Natural killer cell treated with Interleukin-12 subunit alpha and Interleukin-12 subunit beta and Interleukin-15 and Interleukin-18, amount 100 ng/mL, for 72 hours (primary cell): ENCODE measurements around the gene ADAT2. TPM values are rescaled to one million over a fixed set of nuclear protein-coding genes. Genes with fewer than 3 reads are reported as not detected.

Experiments
- ATAC-seq, 2 donors: fragments of 150-1000 bp; cut with Tn5 transposase in 1 of 2; sonication (Bioruptor Pico), chemical (Tn5 transposase) in 1 of 2; 2 replicates each; pipeline ENCODE4 v1.10.0; 2021
- DNase-seq: peaks from one replicate; pipeline ENCODE4 v3.0.0; 2022; ENCODE audit warnings: low spot score
- H3K27ac Mint-ChIP-seq, 2 donors: 1 replicate in 1 of 2; 2 replicates in 1 of 2; pipeline ENCODE4 v1.8.0; 2022; ENCODE audit warnings: mixed read lengths in 2 of 2, mild to moderate bottlenecking in 1 of 2, moderate library complexity in 1 of 2
- H3K27me3 Mint-ChIP-seq, 2 donors: 1 replicate in 1 of 2; 2 replicates in 1 of 2; pipeline ENCODE4 v1.8.0; 2022; ENCODE audit warnings: mixed read lengths in 2 of 2
- H3K36me3 Mint-ChIP-seq: one replicate; pipeline ENCODE4 v1.8.0; 2022; ENCODE audit warnings: mixed read lengths
- H3K4me1 Mint-ChIP-seq, 2 donors: 1 replicate in 1 of 2; 2 replicates in 1 of 2; pipeline ENCODE4 v1.8.0; 2022; ENCODE audit warnings: low read depth in 2 of 2, mixed read lengths in 2 of 2, mild to moderate bottlenecking in 1 of 2
- H3K4me3 Mint-ChIP-seq: one replicate; pipeline ENCODE4 v1.8.0; 2022; ENCODE audit warnings: mixed read lengths
- H3K9me3 Mint-ChIP-seq: 2 replicates; pipeline ENCODE4 v1.8.0; 2022; ENCODE audit warnings: mixed read lengths
- total RNA-seq, 2 donors: library from RNA; stranded (reverse); gene quantifications; one replicate each; pipeline ENCODE4 v1.2.3, GENCODE V29; 2022

Gene ADAT2
- total RNA-seq, 2 donors from 2014 or later = 11.1 to 26.9 TPM

- DNase-seq (no peak), ATAC-seq (no peak)
- Mint-ChIP-seq H3K4me3 (no peak overlapping the region), H3K36me3 (no peaks in the 10 kb centered on the region), H3K27me3 (no peaks in the 10 kb centered on the region), H3K9me3 (no peaks in the 10 kb centered on the region), H3K4me1 (no peaks in the 10 kb centered on the region), H3K27ac (no peak overlapping the region)
Observed at GRCh38 chr6:143419526-143419925, 31.0 kb downstream of the ADAT2 start.

DNA sequence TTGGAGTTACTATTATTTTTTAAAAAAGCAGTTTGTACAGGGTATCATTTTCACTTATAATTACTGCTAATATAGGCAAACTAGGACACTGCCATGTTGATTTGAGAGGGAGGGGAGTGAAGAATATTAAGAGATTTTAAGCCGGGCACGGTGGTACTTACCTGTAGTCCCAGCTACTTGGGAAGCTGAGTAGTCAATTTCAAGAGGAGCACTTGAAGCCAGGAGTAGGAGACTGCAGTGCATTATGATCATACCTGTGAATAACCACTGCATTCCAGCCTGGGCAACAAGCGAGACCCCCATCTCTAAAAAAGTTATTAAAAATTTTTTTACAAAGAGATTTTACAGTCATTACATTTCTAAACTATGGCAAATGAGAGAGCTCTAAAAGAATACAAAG is 35.7 kb downstream of the ADAT2 start:
- Mint-ChIP-seq H3K27me3 (peaks cover 5 to 11% of the 10 kb centered on the region in 2 donors), H3K4me3 (no peak overlapping the region), H3K9me3 (no peaks in the 10 kb centered on the region), H3K4me1 (no peaks in the 10 kb centered on the region), H3K36me3 (no peaks in the 10 kb centered on the region), H3K27ac (no peak overlapping the region)
- no peak for DNase-seq
- no peak for ATAC-seq

DNA sequence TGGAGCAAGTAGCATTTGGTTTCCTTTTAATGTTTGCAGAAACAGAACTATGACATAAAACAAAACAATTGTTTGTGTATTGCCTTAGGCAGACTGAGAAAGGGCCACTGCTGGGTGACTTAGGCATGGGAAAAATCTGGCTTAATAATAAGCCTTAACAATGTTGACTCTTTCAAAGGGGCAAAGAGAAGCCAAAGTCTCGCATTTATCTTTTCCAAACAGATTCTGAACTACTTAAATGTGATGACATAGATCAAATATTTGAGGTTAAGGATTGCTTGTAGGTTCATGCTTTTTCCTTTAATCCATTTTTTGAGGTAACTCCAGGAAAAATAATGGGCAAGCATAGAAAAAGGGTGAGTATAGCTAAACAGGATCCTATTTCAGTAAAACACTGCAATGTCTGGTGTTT is 39.6 kb downstream of the ADAT2 start:
- DNase-seq = no peak
- no peak overlapping the region for H3K4me3 Mint-ChIP-seq
- ATAC-seq = no peak
- H3K9me3 Mint-ChIP-seq = peaks cover 6% of the 10 kb centered on the region
- H3K27me3 Mint-ChIP-seq = peaks cover 5 to 18% of the 10 kb centered on the region in 2 donors
- H3K4me1 Mint-ChIP-seq = no peaks in the 10 kb centered on the region
- no peaks in the 10 kb centered on the region for H3K36me3 Mint-ChIP-seq
- H3K27ac Mint-ChIP-seq = no peak overlapping the region

DNA sequence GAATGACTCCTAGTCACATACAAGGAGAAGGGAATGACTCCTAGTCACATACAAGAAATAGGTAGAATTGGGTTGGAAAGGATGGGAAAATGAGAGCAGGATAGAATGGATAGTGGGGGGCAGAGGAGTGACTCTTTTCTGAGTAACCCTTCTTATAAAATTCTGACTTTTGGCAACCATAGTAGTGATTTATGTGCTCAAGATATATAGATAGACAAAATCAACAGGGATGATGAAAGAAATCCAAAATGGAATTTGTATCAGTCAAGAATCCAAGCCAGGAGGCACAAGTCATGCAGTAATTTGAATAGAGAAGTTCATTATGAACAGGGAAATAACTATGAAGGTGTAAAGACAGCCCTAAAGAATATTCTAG is 41.7 kb downstream of the ADAT2 start:
- H3K27me3 Mint-ChIP-seq = peaks cover 5 to 18% of the 10 kb centered on the region in 2 donors
- peak overlapping the region in 1 of 2 donors; percentile 18 for H3K27ac Mint-ChIP-seq
- H3K4me3 Mint-ChIP-seq = no peak overlapping the region
- H3K9me3 Mint-ChIP-seq = peaks cover 6% of the 10 kb centered on the region
- ATAC-seq = no peak
- no peaks in the 10 kb centered on the region for H3K4me1 Mint-ChIP-seq
- no peaks in the 10 kb centered on the region for H3K36me3 Mint-ChIP-seq
- no peak for DNase-seq

DNA sequence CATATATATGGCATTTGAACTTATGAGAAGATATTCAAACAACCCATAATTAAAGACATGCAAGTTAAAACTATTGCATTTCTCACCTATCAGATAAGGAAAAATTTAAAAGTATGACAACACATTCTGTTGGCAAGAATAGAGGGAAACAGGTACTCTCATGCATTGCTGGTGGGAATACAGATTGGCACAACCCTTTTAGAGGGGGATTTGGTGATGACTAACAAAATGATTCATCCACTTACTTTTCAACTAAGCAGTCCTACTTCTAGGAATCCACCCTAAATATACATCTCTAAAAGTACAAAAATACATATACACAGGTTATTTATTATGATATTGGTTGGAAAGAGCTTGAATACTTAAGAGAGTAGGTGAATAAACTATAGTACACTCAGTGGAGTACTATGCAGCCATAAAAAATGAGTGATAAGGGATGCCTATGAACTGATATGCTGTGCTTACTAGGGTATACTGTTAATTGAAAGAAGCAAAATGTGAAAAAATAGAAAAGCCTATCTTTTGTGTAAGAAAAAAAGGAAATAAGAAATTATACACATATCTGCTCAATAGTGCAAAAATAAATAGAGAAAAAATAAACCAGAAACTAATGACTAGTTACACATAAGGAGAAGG is 42.2 kb downstream of the ADAT2 start:
- H3K27me3 Mint-ChIP-seq = peaks cover 5 to 18% of the 10 kb centered on the region in 2 donors
- peak overlapping the region in 1 of 2 donors; percentile 18 for H3K27ac Mint-ChIP-seq
- ATAC-seq = no peak
- H3K4me3 Mint-ChIP-seq = no peak overlapping the region
- H3K9me3 Mint-ChIP-seq = peaks cover 6% of the 10 kb centered on the region
- no peaks in the 10 kb centered on the region for H3K4me1 Mint-ChIP-seq
- no peaks in the 10 kb centered on the region for H3K36me3 Mint-ChIP-seq
- DNase-seq = no peak

GRCh38 chr6:143406673-143407072 is 43.8 kb downstream of the ADAT2 start:
- DNase-seq (no peak), ATAC-seq (no peak)
- peaks cover under 1 to 2% of the 10 kb centered on the region in 2 donors for H3K4me1 Mint-ChIP-seq
- no peak overlapping the region for H3K4me3 Mint-ChIP-seq
- H3K36me3 Mint-ChIP-seq = no peaks in the 10 kb centered on the region
- H3K27me3 Mint-ChIP-seq = peaks cover 0 to 7% of the 10 kb centered on the region in 2 donors
- no peak overlapping the region for H3K27ac Mint-ChIP-seq
- peaks cover 6% of the 10 kb centered on the region for H3K9me3 Mint-ChIP-seq

DNA sequence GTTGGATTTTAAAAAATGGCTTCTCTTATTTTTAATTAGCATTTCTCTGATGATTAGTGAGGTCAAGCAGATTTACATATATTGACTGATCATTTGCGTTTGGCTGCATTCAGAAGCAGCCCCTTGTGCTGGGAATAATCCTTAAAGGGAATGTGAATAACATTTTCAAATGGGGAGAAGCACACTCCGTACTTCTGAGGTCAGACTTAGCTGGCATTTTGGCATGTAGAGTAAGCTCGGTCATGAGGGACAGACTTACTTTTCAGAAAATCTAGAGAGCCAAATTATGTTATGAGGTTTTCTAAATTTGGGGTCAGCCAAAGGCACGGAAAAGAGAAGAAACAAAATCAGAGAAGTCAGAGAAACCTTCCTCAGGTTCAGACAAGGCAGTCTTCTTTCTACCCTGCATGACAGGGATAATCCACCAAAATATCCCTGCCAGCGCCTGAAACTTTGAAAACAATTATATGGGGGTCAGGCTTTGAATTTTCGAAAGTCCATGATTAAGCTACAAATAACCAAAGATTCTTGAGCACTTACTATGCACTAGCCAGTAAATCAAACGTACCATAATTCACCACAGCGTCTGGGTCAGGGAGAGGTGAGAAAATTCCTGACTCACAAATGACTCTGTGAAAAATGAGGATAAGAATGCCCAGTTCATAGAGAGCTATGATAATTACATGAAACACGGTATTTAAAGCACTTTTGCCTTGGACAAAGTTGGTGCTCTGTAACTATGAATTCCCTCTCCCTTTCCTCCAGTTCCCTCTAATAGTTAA is 44.9 kb downstream of the ADAT2 start:
- ATAC-seq (no peak), DNase-seq (no peak)
- Mint-ChIP-seq H3K4me1 (peaks cover 10 to 11% of the 10 kb centered on the region in 2 donors), H3K9me3 (peaks cover 6% of the 10 kb centered on the region), H3K27me3 (peaks cover 0 to 7% of the 10 kb centered on the region in 2 donors), H3K36me3 (no peaks in the 10 kb centered on the region), H3K4me3 (no peak overlapping the region), H3K27ac (no peak overlapping the region)

DNA sequence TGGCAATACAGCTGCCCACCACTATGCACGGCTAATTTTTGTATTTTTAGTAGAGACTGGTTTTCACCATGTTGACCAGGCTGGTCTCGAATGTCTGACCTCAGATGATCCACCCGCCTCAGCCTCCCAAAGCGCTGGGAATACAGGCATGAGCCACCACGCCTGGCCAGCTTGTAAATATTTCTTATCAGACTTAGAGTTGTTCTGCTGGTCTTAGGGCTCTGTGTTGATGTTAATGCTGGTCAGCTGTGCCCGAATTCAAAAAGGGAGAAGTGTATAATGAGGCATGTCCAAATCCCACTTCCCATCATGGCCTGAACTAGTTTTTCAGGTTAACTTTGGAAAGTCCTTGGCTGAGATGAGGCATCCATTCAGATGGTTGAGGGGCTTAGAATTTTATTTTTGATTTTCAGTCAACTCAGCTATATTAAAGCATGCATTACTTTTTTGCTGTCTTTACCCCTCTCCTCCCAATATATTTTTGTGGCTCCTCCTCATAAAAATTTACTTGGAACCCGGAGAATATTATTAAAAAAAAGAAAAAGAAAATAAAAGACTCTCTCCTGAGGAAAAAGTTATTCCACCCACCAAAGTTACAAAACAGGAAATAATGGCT is 47.7 kb downstream of the ADAT2 start:
- Mint-ChIP-seq H3K4me3 (no peak overlapping the region), H3K27ac (peak overlapping the region in 1 of 2 donors; percentile 26), H3K4me1 (peaks cover 29 to 34% of the 10 kb centered on the region in 2 donors), H3K27me3 (peaks cover 0 to 7% of the 10 kb centered on the region in 2 donors), H3K36me3 (no peaks in the 10 kb centered on the region), H3K9me3 (no peaks in the 10 kb centered on the region)
- no peak for ATAC-seq
- no peak for DNase-seq

GRCh38 chr6:143401636-143402370 is 48.7 kb downstream of the ADAT2 start:
- Mint-ChIP-seq H3K27me3 (no peaks in the 10 kb centered on the region), H3K4me3 (no peak overlapping the region), H3K4me1 (peaks cover 40 to 45% of the 10 kb centered on the region in 2 donors), H3K27ac (peak overlapping the region in 1 of 2 donors; percentile 30), H3K9me3 (no peaks in the 10 kb centered on the region), H3K36me3 (no peaks in the 10 kb centered on the region)
- DNase-seq = no peak
- ATAC-seq = no peak

DNA sequence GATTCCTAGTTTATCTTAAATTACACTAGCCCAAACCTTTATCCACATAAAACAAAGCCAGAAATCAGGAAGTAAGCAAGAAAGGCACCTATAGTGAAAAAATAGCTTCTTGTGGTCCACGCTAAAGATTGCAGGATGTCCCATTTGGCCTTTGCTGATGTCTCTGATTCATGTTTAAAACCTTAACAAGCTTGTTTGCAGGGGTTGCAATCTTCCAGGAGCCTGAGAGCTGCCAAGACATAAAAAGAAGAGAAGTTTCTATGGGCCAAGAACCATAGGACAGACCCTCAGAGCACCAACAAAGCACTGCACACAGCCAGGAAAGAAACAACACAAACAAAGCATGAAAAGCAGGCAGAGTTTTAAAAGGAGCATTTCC is 49.4 kb downstream of the ADAT2 start:
- DNase-seq (no peak), ATAC-seq (no peak)
- no peaks in the 10 kb centered on the region for H3K27me3 Mint-ChIP-seq
- H3K9me3 Mint-ChIP-seq = no peaks in the 10 kb centered on the region
- H3K36me3 Mint-ChIP-seq = no peaks in the 10 kb centered on the region
- peak overlapping the region; percentile 26 for H3K4me3 Mint-ChIP-seq
- peaks cover 44 to 51% of the 10 kb centered on the region in 2 donors for H3K4me1 Mint-ChIP-seq
- H3K27ac Mint-ChIP-seq = peak overlapping the region; percentile 30 to 49

DNA sequence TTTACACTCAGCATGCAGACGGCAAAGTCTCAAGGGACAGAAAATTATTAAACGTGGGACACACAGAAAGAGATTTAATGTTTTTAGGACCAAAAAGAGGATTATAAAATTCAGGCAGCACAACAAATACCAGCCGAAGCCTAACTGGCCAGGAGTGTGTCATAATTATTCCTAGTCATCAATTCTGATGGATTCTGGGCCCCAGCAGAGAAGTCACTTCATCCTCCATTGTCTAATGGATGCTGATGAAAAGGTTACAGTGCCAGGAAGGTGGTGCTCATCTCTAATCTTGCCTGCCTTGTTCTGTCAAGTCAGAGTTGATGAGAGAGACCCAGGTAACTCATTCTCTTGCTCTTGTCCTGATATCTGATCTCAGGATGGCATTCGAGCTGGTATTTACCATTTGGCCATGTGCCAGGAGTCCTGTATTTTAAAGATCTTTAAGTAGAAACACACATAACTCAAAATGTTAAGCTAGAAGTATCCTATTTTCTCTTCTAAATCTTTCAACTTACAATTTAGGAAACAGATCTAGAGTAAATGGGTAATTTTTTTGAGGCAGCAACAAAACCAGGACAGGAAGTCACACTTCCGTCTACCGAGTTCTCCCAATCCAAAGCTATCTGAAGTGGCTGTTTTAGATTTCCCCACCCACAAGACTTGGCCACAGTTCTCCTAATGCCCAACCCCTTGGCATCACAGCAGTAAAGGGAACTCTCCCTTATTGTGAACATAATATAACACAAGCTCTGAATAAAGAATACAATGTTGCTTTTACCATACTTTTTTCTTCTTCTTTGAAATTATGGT is 50.0 kb downstream of the ADAT2 start:
- Mint-ChIP-seq H3K36me3 (no peaks in the 10 kb centered on the region), H3K4me1 (peaks cover 48 to 56% of the 10 kb centered on the region in 2 donors), H3K4me3 (peak overlapping the region; percentile 26), H3K27ac (peak overlapping the region; percentile 30 to 49), H3K27me3 (no peaks in the 10 kb centered on the region), H3K9me3 (no peaks in the 10 kb centered on the region)
- DNase-seq = no peak
- ATAC-seq = no peak

DNA sequence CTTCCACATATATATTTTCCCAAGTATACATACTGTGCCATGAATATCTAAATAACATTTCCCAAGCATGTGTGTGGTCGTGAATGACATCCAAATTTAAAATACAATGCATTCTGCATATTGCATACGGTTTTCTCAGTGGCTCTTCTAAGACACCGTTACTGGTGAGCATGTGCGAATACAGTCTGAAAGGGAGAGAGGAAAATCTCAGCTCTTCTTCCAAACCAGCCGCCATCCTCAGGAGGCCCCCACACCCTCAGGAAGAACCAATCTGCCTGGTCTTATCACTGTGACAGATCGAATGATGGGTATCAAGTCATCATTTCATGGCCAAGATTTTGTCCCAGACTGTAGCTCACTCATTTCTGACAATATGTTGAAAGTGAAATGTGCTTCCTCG is 50.7 kb downstream of the ADAT2 start:
- peak overlapping the region; percentile 23 for H3K4me3 Mint-ChIP-seq
- H3K27ac Mint-ChIP-seq = peak overlapping the region; percentile 30 to 49
- H3K36me3 Mint-ChIP-seq = no peaks in the 10 kb centered on the region
- no peaks in the 10 kb centered on the region for H3K27me3 Mint-ChIP-seq
- ATAC-seq = no peak
- peaks cover 48 to 56% of the 10 kb centered on the region in 2 donors for H3K4me1 Mint-ChIP-seq
- no peak for DNase-seq
- H3K9me3 Mint-ChIP-seq = no peaks in the 10 kb centered on the region

DNA sequence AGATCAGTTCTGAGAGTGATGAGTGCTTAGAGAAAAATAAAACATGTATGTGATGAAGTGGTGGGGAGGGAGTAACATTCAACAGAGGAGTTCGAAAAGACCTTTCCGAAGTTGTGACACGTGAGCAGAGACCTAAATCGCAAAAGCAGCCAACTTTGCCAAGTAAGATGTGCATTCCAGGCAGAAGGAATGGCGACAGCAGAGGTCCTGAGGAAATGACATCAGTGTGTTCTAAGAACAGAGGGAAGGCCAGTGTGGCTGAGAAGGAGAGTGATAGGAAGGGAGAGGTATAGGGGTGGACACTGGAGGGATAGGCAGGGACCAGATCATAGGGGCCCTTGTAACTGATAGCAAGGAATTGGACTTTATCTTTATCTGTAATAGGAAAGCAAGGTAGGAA is 51.3 kb downstream of the ADAT2 start:
- Mint-ChIP-seq H3K9me3 (no peaks in the 10 kb centered on the region), H3K36me3 (no peaks in the 10 kb centered on the region), H3K4me1 (peaks cover 48 to 56% of the 10 kb centered on the region in 2 donors), H3K4me3 (no peak overlapping the region), H3K27ac (peak overlapping the region; percentile 30 to 63), H3K27me3 (no peaks in the 10 kb centered on the region)
- ATAC-seq = no peak
- no peak for DNase-seq
